VCaP (cell line): ENCODE data around the gene EFCAB6.

ENCODE experiments used
- H3K27ac ChIP-seq: fragments of 450-650 bp; 2 replicates; pipeline ENCODE4 v1.5.1; 2017
- CTCF ChIP-seq: fragments of 450-650 bp; conservative IDR thresholded peaks from 2 replicates; pipeline ENCODE4 v1.5.1; 2017; ENCODE audit warnings: mild to moderate bottlenecking, moderate library complexity

Gene EFCAB6

GRCh38 chr22:43827926-43828724 is 16.0 kb upstream of the EFCAB6 start:
- H3K27ac ChIP-seq, result no peak overlapping the region
- no peak for TF ChIP-seq CTCF

- peak overlapping the region; percentile 37; the same call in 1 of the 2 replicates for H3K27ac ChIP-seq
- TF ChIP-seq CTCF, result no peak
Measured at GRCh38 chr22:43827003-43827735, 15.1 kb upstream of the EFCAB6 start.

GRCh38 chr22:43826142-43827002 is 14.3 kb upstream of the EFCAB6 start:
- peak; percentile 74 for TF ChIP-seq CTCF
- peak overlapping the region; percentile 37; the same call in 1 of the 2 replicates for H3K27ac ChIP-seq

GRCh38 chr22:43825651-43826050 is 13.5 kb upstream of the EFCAB6 start:
- no peak for TF ChIP-seq CTCF
- no peak overlapping the region for H3K27ac ChIP-seq

GRCh38 chr22:43824724-43825420 is 12.8 kb upstream of the EFCAB6 start:
- TF ChIP-seq CTCF, result no peak

GRCh38 chr22:43823911-43824665 is 12.0 kb upstream of the EFCAB6 start:
- peak overlapping the region; percentile 61 for H3K27ac ChIP-seq
- TF ChIP-seq CTCF, result no peak

More at GRCh38 chr22:43824724-43825420, 12.8 kb upstream of the EFCAB6 start:
- peak overlapping the region; percentile 61; the same call in 1 of the 2 replicates for H3K27ac ChIP-seq
